Measurements from ENCODE around the gene FILIP1L. TPM values are rescaled to one million over a fixed set of nuclear protein-coding genes. Genes with fewer than 3 reads are reported as not detected.

Gene FILIP1L
- total and polyA plus RNA-seq, 2 of the 8 experiments (the other 6 are each of a cell fraction or from before 2014, with no cell fraction given) = 0.06 to 0.09 TPM

- DNase-seq (ENCODE audit: low read depth in 1 of 2, low spot score in 2 of 2) = peak in 1 of 2 experiments; percentile 1
- Histone ChIP-seq H3K36me3 (ENCODE audit: control insufficient read depth in 2 of 4, insufficient read depth in 4 of 4, low read length in 3 of 4) (no peaks in the 10 kb centered on the region), H4K5ac (ENCODE audit: insufficient read length, low read depth, low read length) (no peak overlapping the region), H3K27me3 (replicated peaks in 1 of 4; ENCODE audit: control insufficient read depth in 3 of 4, extremely low read depth in 1 of 4, insufficient read depth in 3 of 4, low read length in 3 of 4) (no peaks in the 10 kb centered on the region), H3K9ac (replicated peaks in 1 of 4; ENCODE audit: extremely low read depth in 1 of 4, low read depth in 3 of 4, low read length in 3 of 4) (no peak overlapping the region), H2AFZ (ENCODE audit: low read length) (no peak overlapping the region), H3K4ac (replicated peaks; ENCODE audit: insufficient read length, low read depth, low read length) (no peak overlapping the region), H2BK12ac (ENCODE audit: low read depth, low read length) (no peak overlapping the region), H3K4me1 (replicated peaks in 1 of 4; ENCODE audit: control insufficient read depth in 3 of 4, insufficient read depth in 4 of 4, low read length in 3 of 4) (peaks cover 2 to 6% (median 4%) of the 10 kb centered on the region in 4 experiments; a peak in 3 of 7 replicates), H4K20me1 (replicated peaks in 1 of 2; ENCODE audit: control insufficient read depth in 1 of 2, insufficient read depth in 2 of 2, low read length in 2 of 2) (no peaks in the 10 kb centered on the region), H3K4me3 (ENCODE audit: extremely low read depth in 1 of 4, insufficient read depth in 2 of 4, low read depth in 3 of 4, low read length in 4 of 4) (no peak overlapping the region; a peak in 1 of 8 replicates), H2BK120ac (replicated peaks; ENCODE audit: low read depth, low read length) (no peak overlapping the region), H3K79me2 (ENCODE audit: control insufficient read depth in 1 of 2, insufficient read depth in 2 of 2, low read length in 2 of 2) (no peaks in the 10 kb centered on the region), H3K56ac (replicated peaks; ENCODE audit: insufficient read length, low read depth, low read length) (no peak overlapping the region), H3K9me3 (ENCODE audit: insufficient read depth in 2 of 2, low read depth in 1 of 2, low read length in 1 of 2) (no peaks in the 10 kb centered on the region), H3K79me1 (ENCODE audit: low read depth, low read length) (no peaks in the 10 kb centered on the region), H4K91ac (replicated peaks; ENCODE audit: insufficient read length, low read length) (no peak overlapping the region), H2BK5ac (ENCODE audit: low read depth, low read length) (no peak overlapping the region), H3K27ac (ENCODE audit: low read depth, low read length) (no peak overlapping the region), H2BK20ac (ENCODE audit: low read length) (no peak overlapping the region; the same call in 1 of the 2 replicates), H3K23ac (ENCODE audit: insufficient read length) (no peak overlapping the region), H2BK15ac (ENCODE audit: low read length) (no peak overlapping the region), H3K4me2 (ENCODE audit: insufficient read depth in 1 of 2, low read depth in 2 of 2, low read length in 2 of 2) (peak overlapping the region in 1 of 2 experiments; percentile 20; a peak in 3 of 4 replicates), H3K14ac (ENCODE audit: insufficient read length) (no peak overlapping the region), H3K23me2 (ENCODE audit: low read depth, low read length) (no peaks in the 10 kb centered on the region), H4K8ac (ENCODE audit: extremely low read depth, insufficient read depth, low read length) (no peak overlapping the region), H3K18ac (ENCODE audit: extremely low read depth, low read length) (no peak overlapping the region), H2AK5ac (ENCODE audit: low read depth, low read length) (no peak overlapping the region)
- WGBS, 2 experiments (ENCODE audit: extremely low coverage in 1 of 2, insufficient coverage in 1 of 2, insufficient read length in 1 of 2, insufficient replicate concordance in 2 of 2, low coverage in 1 of 2, low lambda C conversion rate in 2 of 2, missing lambda C conversion rate in 1 of 2) = 58% methylated on average over 10 of the region's 10 CpGs; no CpG with 5 or more reads in 1 of the 2 experiments
- no peak for TF ChIP-seq CTCF (IDR thresholded peaks at IDR 0.05; ENCODE audit: control extremely low read depth in 1 of 3, insufficient read depth in 1 of 3, low read depth in 1 of 3, low read length in 3 of 3)
- TF ChIP-seq SP4 (IDR thresholded peaks at IDR 0.05; ENCODE audit: low read length) = no peak
- no peak for TF ChIP-seq POU5F1 (IDR thresholded peaks at IDR 0.05; ENCODE audit: low read depth, low read length)
- peak; percentile 47; the same call in 1 of the 2 replicates for TF ChIP-seq YY1 (IDR thresholded peaks at IDR 0.05; ENCODE audit: low read depth, low read length)
- TF ChIP-seq SAP30 (IDR thresholded peaks at IDR 0.05; ENCODE audit: insufficient read depth, insufficient replicate concordance, low read length) = no peak
- no peak for TF ChIP-seq CREB1 (IDR thresholded peaks at IDR 0.05)
- no peak for TF ChIP-seq SUZ12 (IDR thresholded peaks at IDR 0.05; ENCODE audit: low read length)
- FAIRE-seq = no peak
- POLR2A ChIA-PET (ENCODE audit: partially characterized antibody) = interaction anchor here (1.6 kb wide), 1 partner anchor 9 kb away, joined by 3 read pairs; no protein-coding TSS in a partner anchor
- CTCF ChIA-PET (ENCODE audit: partially characterized antibody) = interaction anchor here (0.7 to 2.3 kb wide), 5 partner anchors 13 to 230 kb away, joined by 3 to 17 read pairs (median 3); no protein-coding TSS in a partner anchor
Measured at GRCh38 chr3:100073714-100074307, 40.5 kb downstream of the FILIP1L start.

Measured in H1 (cell line).